BE2C (cell line): ENCODE results near the gene CALCOCO1.
"Not testable (repeated sequence)": the region's sequence is repeated elsewhere in the genome, so short reads cannot be mapped to it uniquely, and the experiment has no call there.

Experiments
- DNase-seq: peaks from one replicate; pipeline ENCODE4 v3.0.0-alpha.2; 2020
- H3K27me3 ChIP-seq: fragments of 250-450 bp; sonication (Bioruptor Pico); 2 replicates; pipeline ENCODE4 v1.5.1; 2020; ENCODE audit warnings: mild to moderate bottlenecking
- H3K36me3 ChIP-seq: fragments of 250-450 bp; sonication (Bioruptor Pico); 2 replicates; pipeline ENCODE4 v1.5.1; 2020; ENCODE audit warnings: mild to moderate bottlenecking
- H3K4me1 ChIP-seq: fragments of 250-450 bp; sonication (Bioruptor Pico); 2 replicates; pipeline ENCODE4 v1.5.1; 2020
- H3K4me3 ChIP-seq: 2 replicates; pipeline ENCODE4 v1.5.1; 2011; ENCODE audit warnings: low read depth, low read length
- H3K9me3 ChIP-seq: fragments of 250-450 bp; sonication (Bioruptor Pico); 2 replicates; pipeline ENCODE4 v1.5.1; 2020
- TF ChIP-seq, protein P1 (sequence below): IDR thresholded peaks from 2 replicates; pipeline ENCODE4 v1.5.1; 2012; ENCODE audit warnings: mild to moderate bottlenecking, low read depth, low read length

The CALCOCO1 gene

DNA sequence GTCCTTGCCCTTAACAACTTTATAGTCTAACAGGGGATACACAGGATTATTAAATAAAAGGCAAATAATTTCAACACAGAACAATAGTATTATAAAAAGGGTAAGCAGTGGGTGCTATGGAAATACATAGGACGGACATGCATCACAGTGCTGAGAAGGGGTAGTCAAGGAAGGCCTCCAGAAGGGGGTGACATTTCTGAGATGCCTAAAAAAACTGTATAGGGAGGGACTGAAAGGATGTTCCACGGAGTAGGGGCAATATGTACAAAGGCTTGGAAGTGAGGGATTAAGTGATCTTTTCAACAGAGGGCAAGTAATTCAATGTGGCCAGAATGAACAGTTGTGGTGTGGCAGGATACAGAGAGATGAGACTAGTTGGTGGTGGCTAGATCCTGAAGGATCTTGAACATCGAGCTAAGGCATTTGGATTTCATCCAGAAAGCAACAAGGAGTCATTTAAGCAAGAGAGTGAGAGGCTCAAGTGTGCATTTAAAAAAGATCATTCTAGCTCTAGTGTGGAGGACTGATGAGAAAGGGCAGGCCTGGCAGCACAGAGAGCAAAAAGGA, 42.5 kb downstream of the CALCOCO1 start:
- H3K4me1 ChIP-seq, result no peaks in the 10 kb centered on the region
- H3K36me3 ChIP-seq, result no peaks in the 10 kb centered on the region
- DNase-seq, result no peak
- H3K9me3 ChIP-seq, result no peaks in the 10 kb centered on the region
- no peaks in the 10 kb centered on the region for H3K27me3 ChIP-seq
- TF ChIP-seq, protein P1, sequence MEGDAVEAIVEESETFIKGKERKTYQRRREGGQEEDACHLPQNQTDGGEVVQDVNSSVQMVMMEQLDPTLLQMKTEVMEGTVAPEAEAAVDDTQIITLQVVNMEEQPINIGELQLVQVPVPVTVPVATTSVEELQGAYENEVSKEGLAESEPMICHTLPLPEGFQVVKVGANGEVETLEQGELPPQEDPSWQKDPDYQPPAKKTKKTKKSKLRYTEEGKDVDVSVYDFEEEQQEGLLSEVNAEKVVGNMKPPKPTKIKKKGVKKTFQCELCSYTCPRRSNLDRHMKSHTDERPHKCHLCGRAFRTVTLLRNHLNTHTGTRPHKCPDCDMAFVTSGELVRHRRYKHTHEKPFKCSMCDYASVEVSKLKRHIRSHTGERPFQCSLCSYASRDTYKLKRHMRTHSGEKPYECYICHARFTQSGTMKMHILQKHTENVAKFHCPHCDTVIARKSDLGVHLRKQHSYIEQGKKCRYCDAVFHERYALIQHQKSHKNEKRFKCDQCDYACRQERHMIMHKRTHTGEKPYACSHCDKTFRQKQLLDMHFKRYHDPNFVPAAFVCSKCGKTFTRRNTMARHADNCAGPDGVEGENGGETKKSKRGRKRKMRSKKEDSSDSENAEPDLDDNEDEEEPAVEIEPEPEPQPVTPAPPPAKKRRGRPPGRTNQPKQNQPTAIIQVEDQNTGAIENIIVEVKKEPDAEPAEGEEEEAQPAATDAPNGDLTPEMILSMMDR, result no peak
- H3K4me3 ChIP-seq, result no peak overlapping the region

DNA sequence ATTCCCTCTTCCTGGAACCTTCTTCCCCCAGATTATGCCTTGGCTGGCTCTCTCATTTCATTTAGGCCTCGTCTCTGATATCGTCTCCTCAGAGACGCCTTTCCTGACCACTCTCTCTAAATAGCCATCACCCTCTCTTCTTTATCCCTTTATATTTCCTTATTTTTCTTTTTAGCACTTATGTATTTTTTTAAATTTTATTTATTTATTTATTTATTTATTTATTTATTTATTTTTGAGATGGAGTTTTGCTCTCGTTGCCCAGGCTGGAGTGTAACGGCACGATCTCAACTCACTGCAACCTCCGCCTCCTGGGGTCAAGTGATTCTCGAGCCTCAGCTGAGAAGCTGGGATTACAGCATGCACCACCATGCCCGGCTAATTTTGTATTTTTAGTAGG, 43.3 kb downstream of the CALCOCO1 start:
- TF ChIP-seq, protein P1, result no peak
- Histone ChIP-seq H3K9me3 (no peaks in the 10 kb centered on the region), H3K36me3 (no peaks in the 10 kb centered on the region), H3K27me3 (no peaks in the 10 kb centered on the region), H3K4me3 (no peak overlapping the region), H3K4me1 (no peaks in the 10 kb centered on the region)
- no peak for DNase-seq

DNA sequence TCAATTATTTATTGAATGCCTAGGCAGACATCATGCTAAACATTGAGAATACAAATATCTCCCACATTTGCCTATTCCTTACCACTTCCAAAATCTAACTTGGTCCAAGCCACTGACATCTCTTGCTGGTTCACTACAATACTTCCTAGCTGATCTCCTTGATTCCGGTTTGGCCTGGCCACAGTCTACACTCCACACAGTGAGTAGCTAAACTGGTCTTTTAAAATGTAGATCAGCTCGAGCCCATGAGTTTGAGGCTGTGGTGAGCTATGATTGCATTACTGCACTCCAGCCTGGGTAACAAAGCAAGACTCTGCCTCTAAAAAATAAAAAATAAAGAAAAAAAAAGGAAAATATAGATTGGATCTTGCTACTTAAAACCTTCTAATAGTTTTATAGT, 43.8 kb downstream of the CALCOCO1 start:
- H3K4me1 ChIP-seq, result no peaks in the 10 kb centered on the region
- H3K27me3 ChIP-seq, result no peaks in the 10 kb centered on the region
- no peaks in the 10 kb centered on the region for H3K36me3 ChIP-seq
- H3K4me3 ChIP-seq, result no peak overlapping the region
- DNase-seq, result no peak
- TF ChIP-seq, protein P1, result no peak
- no peaks in the 10 kb centered on the region for H3K9me3 ChIP-seq

DNA sequence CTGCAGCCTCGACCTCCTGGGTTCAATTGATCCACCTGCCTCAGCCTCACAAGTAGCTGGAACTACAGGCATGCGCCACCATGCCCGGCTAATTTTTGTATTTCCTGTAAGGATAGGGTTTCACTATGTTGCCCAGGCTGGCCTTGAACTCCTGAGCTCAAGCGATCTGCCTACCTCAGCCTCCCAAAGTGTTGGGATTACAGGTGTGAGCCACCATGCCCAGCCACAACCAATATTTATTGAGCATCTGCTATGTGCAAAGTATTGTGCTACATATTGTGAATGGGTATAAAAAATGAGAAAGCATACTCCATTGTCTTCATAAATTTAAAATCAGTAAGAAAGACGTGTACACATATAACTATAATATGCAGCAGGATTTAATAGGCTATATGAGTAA, 47.2 kb downstream of the CALCOCO1 start:
- H3K9me3 ChIP-seq, H3K36me3 ChIP-seq, H3K4me1 ChIP-seq, H3K27me3 ChIP-seq, H3K4me3 ChIP-seq, DNase-seq: not testable (repeated sequence)

DNA sequence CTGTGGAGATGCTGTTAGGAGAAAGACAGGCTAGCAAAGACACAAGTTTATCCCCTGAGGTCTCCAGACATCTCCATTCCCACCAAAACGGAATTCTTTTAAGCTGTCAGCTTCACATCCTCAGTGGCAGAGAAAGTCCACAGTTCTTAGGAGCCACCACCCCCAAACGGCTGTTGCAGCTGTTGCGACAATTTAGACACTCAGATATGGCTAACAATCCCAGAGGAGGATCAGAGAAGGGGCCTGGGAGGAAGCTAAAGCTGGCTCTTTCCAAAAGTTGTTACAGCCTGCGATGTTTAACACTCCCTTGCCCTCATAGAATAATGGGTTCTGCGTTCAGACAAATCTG, 49.5 kb downstream of the CALCOCO1 start:
- no peaks in the 10 kb centered on the region for H3K9me3 ChIP-seq
- H3K4me1 ChIP-seq, result no peaks in the 10 kb centered on the region; the same call in 1 of the 2 replicates
- no peak overlapping the region for H3K4me3 ChIP-seq
- no peak for DNase-seq
- no peaks in the 10 kb centered on the region for H3K27me3 ChIP-seq
- TF ChIP-seq, protein P1, result no peak
- peaks cover 22% of the 10 kb centered on the region for H3K36me3 ChIP-seq

DNA sequence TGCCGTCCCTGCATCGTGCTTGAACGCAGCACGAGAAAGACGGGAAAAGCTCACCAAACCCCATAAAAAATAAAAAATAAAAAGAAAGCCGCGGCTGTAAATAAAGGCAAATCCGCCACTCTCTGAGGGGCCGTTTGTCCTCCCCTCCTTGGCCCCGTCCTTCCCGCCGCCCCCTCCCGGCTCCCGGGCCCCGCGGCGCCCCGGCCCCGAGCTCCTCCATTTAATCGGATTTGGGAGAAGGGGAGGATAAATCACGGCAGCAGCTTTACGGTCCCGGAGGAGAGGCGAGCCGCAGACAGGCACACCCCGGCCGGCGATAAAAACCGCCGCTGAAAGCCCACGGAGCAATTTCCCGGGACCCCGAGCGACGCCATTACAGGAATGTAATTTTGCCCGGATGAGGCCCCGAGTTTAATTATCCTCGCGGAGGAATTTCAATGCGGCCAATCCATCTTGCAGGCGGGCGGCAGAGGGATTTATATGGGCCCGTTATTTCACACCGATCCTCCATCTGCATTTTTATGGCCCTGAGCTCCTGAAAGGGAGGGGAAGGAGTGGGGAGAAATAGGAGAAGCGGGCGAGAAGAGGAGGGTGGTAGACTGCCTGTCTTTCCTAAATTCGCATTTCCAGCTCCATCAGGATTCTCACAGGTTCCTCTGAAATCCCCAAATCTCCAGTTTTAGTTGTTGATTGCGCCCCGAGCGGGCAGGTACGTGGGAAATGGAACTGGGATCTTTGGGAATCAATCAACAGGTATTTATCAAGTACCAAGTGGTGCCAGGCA, 50.0 kb downstream of the CALCOCO1 start:
- Histone ChIP-seq H3K27me3 (no peaks in the 10 kb centered on the region), H3K4me3 (no peak overlapping the region), H3K36me3 (peaks cover 27% of the 10 kb centered on the region), H3K4me1 (no peaks in the 10 kb centered on the region; the same call in 1 of the 2 replicates), H3K9me3 (no peaks in the 10 kb centered on the region)
- TF ChIP-seq, protein P1, result no peak
- no peak for DNase-seq
